HepG2 (cell line): Measurements from ENCODE around the gene SLC22A23. TPM values are rescaled to one million over a fixed set of nuclear protein-coding genes. Genes with fewer than 3 reads are reported as not detected.
A peak's percentile ranks its signal among the peaks of the same experiment; 100 is the strongest.

Source experiments
- ATF7 ChIP-seq, 2 experiments: fragments of 450-650 bp in 1 of 2; sonication (generic) in 1 of 2; formaldehyde crosslinking in 1 of 2; IDR thresholded peaks; 2 replicates each; pipeline versions ENCODE4 v1.4.0 to v1.6.1; 2016 to 2020; ENCODE audit warnings: antibody characterized with exemption in 1 of 2, mild to moderate bottlenecking in 1 of 2, missing genetic modification reagents in 1 of 2
- FOXC1 ChIP-seq: sonication (generic); formaldehyde crosslinking; IDR thresholded peaks from 2 replicates; pipeline ENCODE4 v1.8.0; 2022; ENCODE audit warnings: mild to moderate bottlenecking, missing genetic modification reagents, borderline replicate concordance
- NONO ChIP-seq, 2 experiments: fragments of 450-650 bp in 1 of 2; sonication (generic) in 1 of 2; formaldehyde crosslinking in 1 of 2; IDR thresholded peaks in 1 of 2; conservative IDR thresholded peaks in 1 of 2; 2 replicates each; pipeline versions ENCODE4 v1.6.1 to v1.8.0; 2017 to 2022; ENCODE audit warnings: mild to moderate bottlenecking in 1 of 2, missing genetic modification reagents in 1 of 2, moderate library complexity in 1 of 2
- PATZ1 ChIP-seq: sonication (generic); formaldehyde crosslinking; IDR thresholded peaks from 2 replicates; pipeline ENCODE4 v1.4.0; 2020; ENCODE audit warnings: missing genetic modification reagents
- PRDM4 ChIP-seq: sonication (generic); formaldehyde crosslinking; IDR thresholded peaks from 2 replicates; pipeline ENCODE4 v1.9.0; 2021; ENCODE audit warnings: missing genetic modification reagents, borderline replicate concordance
- RARA ChIP-seq: IDR thresholded peaks from 2 replicates; pipeline ENCODE4 v1.6.1; 2016; ENCODE audit warnings: missing genetic modification reagents, missing compliant biosample characterization
- RERE ChIP-seq: IDR thresholded peaks from 2 replicates; pipeline ENCODE4 v1.6.1; 2016; ENCODE audit warnings: low read depth, missing genetic modification reagents, missing compliant biosample characterization
- TRIM22 ChIP-seq: fragments of 450-650 bp; IDR thresholded peaks from 2 replicates; pipeline ENCODE4 v1.6.1; 2017
- UBTF ChIP-seq: sonication (generic); formaldehyde crosslinking; IDR thresholded peaks from 2 replicates; pipeline ENCODE4 v1.4.0; 2020; ENCODE audit warnings: mild to moderate bottlenecking, missing genetic modification reagents
- ZNF451 ChIP-seq: sonication (generic); formaldehyde crosslinking; IDR thresholded peaks from 2 replicates; pipeline ENCODE4 v1.5.0; 2020; ENCODE audit warnings: mild to moderate bottlenecking, missing genetic modification reagents
- polyA plus RNA-seq, 8 experiments: library from polyadenylated mRNA; depleted of rRNA in 3 of 8; stranded (reverse) in 7 of 8; unstranded in 1 of 8; fragments of >200 nt; fragmentation: Illumina TruSeq in 4 of 8; extraction: Trizol in 4 of 8; gene quantifications; 2 replicates each; pipeline versions ENCODE4 v1.2.1 to v1.2.3, GENCODE V29; 2011 to 2016; ENCODE audit warnings: low read depth in 4 of 8, missing spikeins in 1 of 8, mixed read lengths in 1 of 8; ENCODE audit not compliant: insufficient read depth in 1 of 8
- total RNA-seq, 5 experiments: library from RNA; depleted of rRNA; stranded (reverse); fragments of >200 nt; fragmentation: Illumina TruSeq; extraction: Trizol; gene quantifications; 2 replicates each; pipeline ENCODE4 v1.2.3, GENCODE V29; 2016; ENCODE audit warnings: low read depth in 1 of 5

The SLC22A23 gene
- total and polyA plus RNA-seq, 2 of the 13 experiments (the other 11 are each of a cell fraction or from before 2014, with no cell fraction given) = 11.8 to 17.5 TPM

GRCh38 chr6:3400162-3400561 is 56.7 kb downstream of the SLC22A23 start (continued):
- TF ChIP-seq RERE (CRISPR knock-in tag) (no peak), PRDM4 (CRISPR knock-in tag) (no peak), UBTF (CRISPR knock-in tag) (no peak), ATF7 (IDR thresholded peaks at IDR 0.05) (no peak), ATF7 (CRISPR knock-in tag; IDR thresholded peaks at IDR 0.05) (peak; percentile 71; the same call in 1 of the 2 replicates), PATZ1 (CRISPR knock-in tag) (peak; percentile 36; the same call in 1 of the 2 replicates), FOXC1 (CRISPR knock-in tag) (0 out of 2 replicates have a peak, but pooled peaks have one; percentile 41), NONO (IDR thresholded peaks at IDR 0.05) (no peak), NONO (CRISPR knock-in tag; conservative IDR thresholded peaks at IDR 0.05) (no peak), TRIM22 (no peak), ZNF451 (no peak), RARA (CRISPR knock-in tag) (no peak)
- TF ChIP-seq, all 625 proteins: peak for 18
